Brain pericyte (primary cell): ENCODE data around the gene ALDH9A1.

Experiments used
- DNase-seq: peaks from one replicate; pipeline ENCODE4 v3.0.0-alpha.2; 2012; ENCODE audit warnings: low read depth, low spot score

ALDH9A1 gene

DNA sequence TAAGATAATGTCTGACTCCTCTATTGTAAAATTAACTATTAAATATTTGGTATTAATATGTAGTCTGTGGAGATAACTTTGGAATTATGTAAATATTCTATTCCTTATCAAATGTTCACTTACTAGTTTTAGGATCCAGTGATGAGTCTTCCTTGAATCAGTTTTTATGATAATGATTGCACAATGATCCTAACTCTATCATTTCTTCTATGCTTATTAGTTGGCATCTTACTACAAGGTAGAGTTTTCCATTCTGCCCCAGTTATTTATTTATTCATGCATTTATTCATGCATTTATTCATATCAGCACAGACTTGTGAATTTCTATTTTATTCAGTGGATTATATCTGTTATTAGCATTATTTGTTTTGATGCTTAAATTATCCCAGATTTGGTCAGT is 74.7 kb downstream of the ALDH9A1 start:
- no peak for DNase-seq

DNA sequence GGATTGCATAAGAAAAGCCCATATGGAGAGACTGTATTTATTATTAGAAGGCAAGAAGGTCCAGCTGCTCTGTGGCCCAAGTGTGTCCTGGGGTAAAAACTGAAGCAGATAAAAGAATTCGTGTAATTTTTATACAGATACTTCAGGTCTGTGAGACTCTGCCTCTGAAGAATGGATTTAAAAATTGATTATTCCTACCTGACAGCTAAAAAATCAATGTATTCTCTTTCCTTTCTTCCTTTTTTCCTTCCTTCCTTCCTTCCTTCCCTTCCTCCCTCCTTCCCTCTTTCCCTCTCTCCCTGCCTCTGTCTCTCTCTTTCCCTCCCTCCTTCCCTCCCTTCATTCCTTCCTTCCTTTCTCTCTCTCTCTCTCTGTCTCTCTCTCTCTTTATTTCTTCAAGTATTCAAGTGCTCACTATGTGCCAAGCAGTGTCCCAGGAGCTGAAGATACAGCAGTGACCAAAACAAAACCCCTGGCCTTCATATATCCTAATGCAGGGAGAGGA is 78.7 kb downstream of the ALDH9A1 start:
- no peak for DNase-seq

DNA sequence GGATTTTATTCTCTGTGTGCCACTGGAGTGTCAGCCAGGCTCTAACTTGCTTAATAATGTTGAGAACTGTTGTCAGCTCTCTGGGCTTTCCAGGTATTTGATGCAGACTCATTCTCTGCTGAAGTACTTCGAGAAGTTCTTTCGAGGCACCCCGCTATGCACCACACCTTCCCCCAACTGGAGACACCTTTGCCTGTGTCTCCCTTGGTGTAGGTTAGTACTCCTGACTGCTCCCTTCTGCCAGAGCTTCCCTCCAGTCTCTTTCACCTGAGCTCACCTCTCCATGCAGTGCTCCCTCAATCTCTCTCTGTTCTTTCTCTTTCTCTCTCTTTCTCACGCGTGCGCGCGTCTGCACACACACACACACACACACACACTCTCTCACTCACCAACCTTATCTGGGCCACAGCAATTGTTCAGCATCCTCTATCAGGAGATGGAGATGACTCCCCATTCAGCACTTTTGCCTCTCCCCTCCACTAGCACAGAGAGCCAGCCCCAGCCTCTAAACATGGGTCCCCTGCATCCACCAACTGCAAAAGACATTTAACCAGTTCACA is 81.3 kb downstream of the ALDH9A1 start:
- DNase-seq = no peak

DNA sequence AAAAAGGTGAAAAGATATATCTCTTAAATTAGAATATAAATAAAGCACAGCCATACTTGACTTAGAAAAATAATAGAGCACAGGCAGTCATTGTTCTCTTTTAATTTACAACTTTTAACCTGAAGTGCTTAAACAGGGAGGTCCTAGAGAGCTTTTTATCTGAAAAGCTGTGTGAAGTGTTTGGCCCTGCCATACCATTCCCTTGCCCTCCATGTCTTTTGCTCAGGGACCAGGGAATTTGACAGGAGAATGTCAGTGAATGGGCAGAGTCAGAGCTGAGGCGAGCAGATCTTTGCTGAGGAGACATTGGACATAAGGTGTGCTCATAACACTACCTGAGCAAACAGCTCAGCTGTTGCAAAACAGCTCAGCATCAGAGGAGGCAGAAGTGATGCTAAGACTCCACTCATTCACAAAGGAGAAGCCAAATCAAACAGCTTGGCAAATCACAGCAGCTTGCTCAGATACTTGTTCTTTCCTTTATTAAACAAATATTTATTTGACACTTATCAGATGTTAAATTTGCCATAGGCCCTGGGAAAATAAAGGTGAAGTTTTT is 82.2 kb downstream of the ALDH9A1 start:
- no peak for DNase-seq
